Dedifferentiated amniotic fluid mesenchymal stem cell (primary cell): ENCODE measurements around the gene ISCU.
A peak's percentile ranks its signal among the peaks of the same experiment; 100 is the strongest.
"Not testable (repeated sequence)": the region's sequence is repeated elsewhere in the genome, so short reads cannot be mapped to it uniquely, and the experiment has no call there.

Source experiments
- DNase-seq: peaks from one replicate; pipeline ENCODE4 v3.0.0-alpha.2; 2016; ENCODE audit errors: extremely low spot score

Gene ISCU

DNA sequence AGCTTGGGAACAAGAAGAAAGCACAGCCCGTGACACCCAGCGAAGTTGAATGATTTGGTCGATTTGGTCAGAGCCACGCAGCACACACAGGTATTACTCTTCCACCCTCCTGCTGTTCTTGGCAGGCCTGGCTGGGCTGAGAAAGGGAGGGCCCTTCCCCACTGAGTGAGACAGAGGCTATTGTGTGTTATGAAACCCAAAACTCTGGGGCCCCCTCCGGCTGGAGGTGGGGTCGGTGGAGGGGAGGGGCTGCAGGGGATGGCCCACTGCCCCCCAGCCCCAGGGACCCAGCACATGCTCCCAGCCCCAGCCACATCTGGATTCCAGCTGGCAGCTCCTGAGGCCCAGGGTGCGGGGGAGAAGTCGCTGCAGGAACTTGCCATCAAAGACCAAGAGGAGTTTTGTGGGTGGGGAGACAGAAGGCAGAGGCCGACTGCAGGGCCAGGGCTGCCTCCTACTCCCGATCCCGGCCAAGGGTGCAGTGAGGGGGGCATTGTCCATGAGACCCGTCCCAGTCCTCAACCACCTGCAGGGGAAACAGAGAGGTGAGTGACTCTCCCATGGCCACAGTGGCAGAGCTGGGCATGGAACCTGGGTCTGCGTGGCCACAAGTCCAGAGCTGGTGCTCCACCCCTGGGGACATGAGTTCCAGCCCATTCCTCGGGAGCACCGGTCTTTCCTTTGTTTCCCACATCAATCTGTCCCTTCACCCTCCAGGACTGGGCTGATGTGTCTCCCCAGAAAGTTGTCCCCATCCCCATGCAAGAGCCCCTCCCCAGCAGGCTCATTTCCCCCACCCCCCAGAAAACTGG lies 26.8 kb downstream of the ISCU start:
- no peak for DNase-seq

DNA sequence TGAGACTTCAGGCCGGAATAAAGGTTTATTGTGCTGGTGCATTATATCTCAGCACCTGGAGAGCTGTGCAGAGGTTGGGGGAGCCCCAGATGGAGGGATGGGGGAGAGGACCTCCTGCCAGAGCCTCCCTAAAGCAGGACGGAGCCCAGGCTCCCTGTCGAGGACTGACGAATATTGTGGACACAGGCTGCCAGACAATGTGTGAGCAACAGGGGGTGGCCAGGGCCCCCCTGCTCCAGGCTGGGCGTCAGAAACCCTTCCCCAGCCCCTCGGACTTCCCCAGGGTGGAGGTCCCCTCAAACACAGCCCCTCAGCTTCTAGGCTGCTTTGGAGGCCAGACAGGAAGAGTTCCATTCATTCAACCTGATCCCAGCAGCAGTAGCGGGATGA lies 27.4 kb downstream of the ISCU start:
- no peak for DNase-seq

DNA sequence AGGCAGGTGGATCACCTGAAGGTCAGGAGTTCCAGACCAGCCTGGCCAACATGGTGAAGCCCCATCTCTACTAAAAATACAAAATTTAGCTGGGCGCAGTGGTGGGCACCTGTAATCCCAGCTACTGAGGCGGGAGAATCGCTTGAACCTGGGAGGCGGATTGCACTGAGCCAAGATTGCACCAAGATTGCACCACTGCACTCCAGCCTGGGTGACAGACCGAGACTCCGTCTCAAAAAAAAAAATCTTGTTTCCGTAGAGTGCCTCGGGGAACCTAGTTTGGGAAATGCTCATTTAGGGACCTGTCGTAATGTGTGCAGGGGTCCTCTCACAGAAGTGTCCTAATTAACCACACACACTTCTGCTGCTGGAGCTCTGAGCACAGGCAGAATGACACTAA lies 28.1 kb downstream of the ISCU start:
- DNase-seq = not testable (repeated sequence)

- DNase-seq = no peak
Observed at GRCh38 chr12:108591267-108591980, 29.0 kb downstream of the ISCU start.

GRCh38 chr12:108592033-108592909 lies 29.9 kb downstream of the ISCU start:
- DNase-seq = no peak

DNA sequence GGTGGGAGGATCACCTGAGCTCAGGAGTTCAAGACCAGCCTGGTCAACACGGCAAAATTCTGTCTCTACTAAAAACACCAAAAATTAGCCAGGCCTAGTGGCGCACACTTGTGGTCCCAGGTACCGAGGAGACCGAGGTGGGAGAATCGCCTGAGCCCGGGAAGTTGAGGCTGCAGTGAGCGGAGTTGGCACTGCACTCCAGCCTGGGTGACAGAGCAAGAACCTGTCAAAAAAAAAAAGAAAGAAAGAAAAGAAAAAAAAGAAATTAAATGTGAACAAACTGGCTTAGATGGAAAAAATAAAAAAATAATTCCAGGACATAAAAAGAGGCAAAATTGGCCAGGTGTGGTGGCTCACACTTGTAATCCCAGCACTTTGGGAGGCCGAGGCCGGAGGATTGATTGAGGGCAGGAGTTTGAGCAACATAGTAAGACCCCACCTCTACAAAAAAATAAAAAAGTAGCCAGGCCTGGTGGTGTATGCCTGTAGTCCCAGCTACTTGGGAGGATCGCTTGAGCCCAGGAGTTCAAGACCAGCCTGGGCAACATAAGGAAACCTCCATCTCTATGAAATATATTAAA lies 32.0 kb downstream of the ISCU start:
- DNase-seq = no peak

GRCh38 chr12:108594960-108595710 lies 32.7 kb downstream of the ISCU start:
- no peak for DNase-seq

DNA sequence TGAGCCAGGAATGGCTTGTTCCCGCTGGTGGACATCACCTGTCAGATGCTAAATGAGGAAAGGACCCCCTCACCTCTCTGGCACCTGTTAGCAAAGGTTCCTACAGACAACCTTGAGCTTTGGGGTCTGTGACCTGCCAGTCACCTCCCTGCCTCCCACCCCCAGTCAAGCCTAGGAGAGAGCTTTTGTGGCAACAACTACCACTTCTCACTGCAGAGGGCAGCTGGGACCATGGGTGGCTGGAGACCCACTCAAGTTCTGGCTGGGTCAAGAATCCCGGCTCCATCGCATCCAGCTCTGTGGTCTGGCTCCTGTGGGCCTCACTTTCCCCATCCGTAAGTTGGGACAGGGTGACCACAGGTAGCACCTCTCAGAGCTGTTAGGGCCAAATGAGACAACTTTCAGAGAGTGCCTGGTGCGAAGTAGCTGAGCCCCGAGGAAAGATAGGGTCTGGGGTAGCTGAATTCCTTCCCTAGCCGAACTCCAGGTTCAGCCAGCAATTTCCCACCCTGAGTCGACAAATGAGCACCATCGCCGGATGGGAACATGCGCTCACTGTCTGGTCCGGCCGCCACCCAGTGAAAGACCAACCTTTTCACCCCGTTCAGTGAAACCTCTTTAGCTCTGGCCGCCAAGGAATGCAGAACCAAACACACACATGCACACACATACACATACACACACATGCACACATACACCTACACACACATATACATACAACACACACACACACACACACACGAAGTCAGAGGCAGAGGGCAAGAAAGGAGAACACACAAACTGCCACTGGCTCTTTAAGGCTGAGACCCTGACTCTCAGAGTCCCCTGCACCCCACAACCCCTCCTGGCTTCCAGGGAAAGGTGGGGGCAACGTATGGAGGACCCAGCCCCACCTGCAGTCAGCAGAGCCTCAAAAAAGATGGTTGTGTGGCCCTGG lies 33.6 kb downstream of the ISCU start:
- DNase-seq = no peak

DNA sequence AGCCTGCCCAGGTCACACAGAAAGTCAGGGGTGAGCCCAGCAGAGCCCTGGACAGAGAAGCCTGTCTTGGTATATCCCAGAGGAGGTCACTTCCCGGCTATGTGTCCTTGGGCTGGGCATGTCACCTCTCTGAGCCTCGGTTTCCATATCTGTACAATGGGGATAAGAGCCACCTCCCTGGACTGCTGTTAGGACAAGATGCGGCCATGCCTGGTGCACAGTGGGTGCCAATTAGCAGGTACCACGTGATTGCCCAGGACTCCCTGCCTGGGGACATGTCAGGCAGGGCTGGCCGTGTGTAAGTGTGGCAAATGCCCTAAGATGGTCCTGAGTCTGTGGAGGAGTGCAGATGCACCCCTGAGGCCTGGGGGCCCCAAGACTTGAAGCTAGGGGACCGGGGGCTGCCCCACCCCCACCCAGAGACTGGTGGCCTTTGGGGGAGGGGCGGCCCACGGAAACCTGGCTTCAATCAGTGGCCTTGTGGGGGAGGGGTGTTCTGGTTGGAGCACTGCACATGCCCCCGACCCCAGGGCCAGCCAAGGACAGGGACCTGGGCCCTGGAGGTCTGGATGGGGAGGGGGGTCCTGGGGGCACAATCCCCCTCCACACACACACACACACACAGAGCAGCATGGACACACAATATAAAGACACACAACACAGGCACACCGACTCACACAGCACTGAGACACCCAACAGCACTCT lies 34.6 kb downstream of the ISCU start:
- no peak for DNase-seq

DNA sequence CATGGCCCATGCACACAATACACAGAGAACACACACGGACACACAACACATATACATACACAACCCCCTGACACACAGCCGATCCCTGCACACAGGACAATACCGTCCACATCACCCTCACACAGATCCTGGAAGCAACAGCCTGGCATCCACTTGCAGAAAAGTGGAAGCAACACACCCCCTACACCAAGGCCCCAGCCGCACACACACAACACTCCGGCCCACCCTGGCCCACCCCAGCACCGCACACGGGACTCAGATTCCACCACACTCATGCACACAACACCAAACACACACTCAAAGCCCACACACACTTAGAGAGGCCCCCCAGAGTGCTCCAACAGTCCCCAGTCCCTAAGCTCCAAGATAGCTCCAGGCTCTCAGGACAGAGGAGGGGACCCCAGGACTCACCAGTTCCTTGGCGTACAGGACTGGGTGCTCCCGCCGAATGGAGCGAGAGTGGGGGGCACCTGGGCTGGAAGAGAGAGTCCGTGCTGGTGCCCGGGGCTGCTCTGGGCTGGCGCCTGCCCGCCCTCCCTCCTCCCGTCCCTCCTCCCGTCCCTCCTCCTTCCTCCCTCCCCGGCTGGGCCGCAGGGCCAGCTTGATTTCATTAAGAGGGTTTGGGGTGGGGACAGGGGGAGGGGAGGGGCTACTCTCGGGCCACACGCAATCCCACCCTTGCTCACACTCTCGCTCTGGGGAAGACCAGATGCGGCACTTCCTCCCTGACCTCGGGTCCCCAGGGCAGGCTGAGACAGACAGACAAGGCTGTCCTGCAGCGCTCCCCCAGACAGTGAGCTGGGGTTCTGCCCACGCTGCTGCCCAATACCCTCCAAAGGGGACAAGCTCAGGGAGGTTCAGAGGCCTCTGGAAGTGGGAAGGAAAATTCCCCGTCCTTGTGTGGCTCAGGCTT lies 35.4 kb downstream of the ISCU start, which contains the start of gene TMEM119:
Gene TMEM119 (minus strand): TSS at position 526 of the 913 bp plus-strand sequence. CDS start 5,701 bp downstream, outside the sequence.
- peak; percentile 41 for DNase-seq

DNA sequence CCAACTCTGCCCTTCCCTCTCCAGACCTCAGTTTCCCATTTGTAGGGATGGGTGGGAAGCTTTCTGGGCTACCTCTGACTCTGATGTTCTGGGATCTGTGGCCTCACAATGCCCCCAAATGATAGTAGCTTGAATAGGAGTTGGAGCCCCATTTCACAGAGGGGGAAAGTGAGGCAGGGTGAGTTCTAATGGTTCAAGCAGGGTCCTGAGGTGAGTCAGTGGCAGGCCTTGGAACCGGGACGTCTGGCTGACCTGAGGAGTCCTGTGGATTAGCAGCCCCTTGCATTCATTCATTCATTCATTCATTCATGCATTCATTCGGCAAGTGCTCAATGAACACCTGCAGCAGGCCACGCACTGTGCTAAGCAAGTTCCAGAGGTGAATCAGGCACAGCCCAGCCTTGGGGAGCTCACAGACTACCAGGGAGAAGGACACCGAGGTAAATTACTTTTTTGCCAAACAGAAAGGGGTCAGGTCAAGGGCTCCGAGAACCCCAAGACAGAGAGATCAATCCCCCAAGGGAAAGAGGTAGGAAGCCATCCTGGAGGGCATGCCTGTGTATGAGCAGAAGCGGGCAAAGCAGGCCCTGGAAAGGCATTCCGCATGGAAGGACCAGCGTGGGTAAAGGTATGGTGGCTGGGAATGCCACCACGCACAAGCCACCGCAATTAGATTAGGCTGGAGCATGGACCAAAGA lies 36.3 kb downstream of the ISCU start:
- DNase-seq = no peak

DNA sequence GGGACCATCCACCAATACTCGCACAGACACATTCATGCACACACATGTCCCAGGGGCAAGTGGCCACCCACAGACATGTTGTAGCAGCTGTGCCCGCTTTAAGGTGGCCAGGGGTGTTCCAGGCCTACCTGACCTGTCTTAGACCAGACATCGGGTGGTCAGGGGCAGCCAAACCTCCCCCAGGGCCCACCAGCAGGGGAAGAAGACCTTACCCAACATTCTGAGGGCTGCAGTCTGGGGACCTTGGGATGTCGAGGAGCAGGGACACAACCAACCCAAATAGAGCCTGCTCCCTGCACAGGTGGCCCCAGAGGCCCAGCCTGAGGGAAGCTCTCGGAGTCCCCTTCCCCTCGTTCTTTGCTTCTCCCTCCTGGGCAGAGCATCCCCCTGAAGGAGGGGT lies 37.1 kb downstream of the ISCU start:
- DNase-seq = no peak

GRCh38 chr12:108599948-108600701 lies 37.7 kb downstream of the ISCU start:
- DNase-seq = no peak

DNA sequence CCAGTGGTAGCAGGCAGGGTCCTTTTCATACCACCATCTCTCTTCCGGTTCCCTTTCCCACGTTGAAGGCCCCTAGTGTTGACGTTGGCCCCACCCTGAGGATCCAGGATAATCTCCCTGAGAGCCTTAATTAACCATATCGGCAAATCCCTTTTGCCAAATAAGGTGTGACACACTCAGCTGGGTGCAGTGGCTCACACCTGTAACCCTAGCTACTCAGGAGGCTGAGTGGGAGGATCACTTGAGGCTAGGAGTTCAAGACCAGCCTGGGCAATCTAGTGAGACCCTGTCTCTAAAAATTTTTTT lies 38.3 kb downstream of the ISCU start:
- DNase-seq = no peak

DNA sequence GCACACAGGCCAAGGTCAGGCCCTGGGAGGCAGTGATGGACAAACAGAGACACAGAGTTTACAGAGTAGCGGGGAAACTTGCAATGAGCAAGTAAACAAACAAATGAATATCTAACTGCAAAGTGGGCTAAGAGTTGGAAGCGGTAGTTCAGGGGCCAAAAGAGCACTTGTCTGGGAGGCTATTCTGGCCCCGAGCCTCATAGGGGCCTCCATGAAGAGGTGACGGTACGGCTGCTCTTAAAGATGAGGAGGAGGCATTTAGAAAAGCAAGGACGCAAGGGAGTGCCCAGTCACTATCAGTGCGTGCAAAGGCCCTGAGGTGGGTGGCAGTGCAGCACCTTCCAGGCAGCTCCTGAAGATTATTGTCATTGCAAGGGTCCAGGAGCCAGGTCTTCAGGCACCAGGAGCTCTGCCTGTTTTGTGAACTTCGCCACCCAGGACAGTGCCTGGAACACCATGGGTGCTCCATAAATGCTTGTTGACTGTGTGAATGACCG lies 39.9 kb downstream of the ISCU start:
- DNase-seq = no peak

DNA sequence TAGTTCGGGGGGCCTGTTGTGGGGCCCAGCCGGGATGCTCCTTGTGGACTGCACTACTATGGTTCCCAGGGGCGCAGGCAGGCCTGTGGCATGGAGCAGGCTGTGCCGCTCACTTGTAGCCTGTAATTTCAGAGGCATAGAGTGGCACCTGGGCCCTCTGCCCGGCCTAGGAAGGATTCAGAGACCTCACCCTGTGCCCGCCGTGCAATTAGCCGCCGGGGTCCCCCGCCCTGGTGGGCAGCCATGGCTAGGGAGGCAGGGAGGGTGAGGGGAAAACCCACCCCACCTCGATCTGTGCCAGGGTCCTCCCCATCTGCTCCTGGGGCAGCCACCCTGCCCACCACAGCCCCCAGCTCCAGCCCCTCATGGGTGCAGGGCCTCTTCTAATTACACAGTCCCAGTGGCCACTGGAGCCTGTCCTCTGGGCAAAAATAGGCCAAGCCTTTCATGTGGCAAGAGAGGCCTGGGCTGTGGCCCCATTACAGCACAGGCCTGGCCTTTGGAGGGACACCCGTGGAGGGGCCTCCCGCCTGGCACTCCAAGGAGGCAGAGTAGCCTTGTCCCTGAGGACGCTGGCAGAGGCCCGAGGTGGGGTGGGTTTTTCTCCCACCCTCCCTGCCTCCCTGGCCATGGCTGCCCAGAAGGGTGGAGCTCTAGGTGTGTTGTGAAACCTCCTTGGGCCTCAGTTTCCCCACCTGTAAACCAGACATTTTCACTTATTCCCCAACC lies 40.7 kb downstream of the ISCU start:
- DNase-seq = no peak
